GM21576 (cell line): ENCODE results near the gene CWC22.
A peak's percentile ranks its signal among the peaks of the same experiment; 100 is the strongest.
"Not testable (repeated sequence)": the region's sequence is repeated elsewhere in the genome, so short reads cannot be mapped to it uniquely, and the experiment has no call there.

Experiments
- ATAC-seq: cut with Tn5 transposase; IDR thresholded peaks from one replicate; pipeline ENCODE4 v1.9.1; 2021; ENCODE audit warnings: mild to moderate bottlenecking, moderate library complexity; ENCODE audit not compliant: unreplicated experiment

Gene CWC22

DNA sequence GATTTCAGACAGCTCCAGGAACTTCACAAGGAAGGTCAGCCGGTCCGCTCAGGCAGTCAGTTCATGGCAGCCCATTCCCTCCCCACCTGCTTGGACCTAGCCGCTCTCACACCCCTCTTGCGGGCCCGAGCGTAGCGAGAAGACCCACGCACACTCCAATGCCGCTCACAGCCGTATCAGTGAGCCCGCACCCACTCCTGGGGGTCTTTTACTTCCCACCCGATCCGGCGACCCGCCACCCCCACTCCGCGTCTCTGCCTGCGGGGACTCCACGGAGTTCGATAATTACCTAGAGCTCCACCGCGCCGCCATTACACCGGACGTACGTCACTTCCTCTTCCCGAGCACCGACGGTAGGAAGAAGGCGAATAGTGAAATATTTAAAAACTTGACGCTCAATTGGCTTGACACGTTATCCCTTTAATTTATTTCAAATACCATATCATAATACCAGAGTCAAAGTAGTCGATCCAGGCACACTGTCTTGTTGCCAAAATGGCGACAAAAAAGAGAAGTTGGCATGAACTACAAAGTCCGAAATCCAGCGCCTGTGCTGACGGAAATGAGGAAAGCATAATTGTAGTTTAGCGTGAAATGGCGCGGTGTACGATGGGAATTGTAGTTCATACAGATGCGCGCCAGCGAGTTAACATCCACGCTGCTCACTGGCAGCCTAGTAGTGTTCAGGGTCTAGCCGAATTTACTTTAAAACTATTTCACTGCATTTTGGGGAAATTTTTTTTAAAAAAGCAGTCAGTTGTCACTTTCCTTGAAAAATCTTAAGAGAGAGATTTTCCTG lies at the start of gene CWC22:
CWC22 (minus strand) TSS at position 517 of the 799 bp plus-strand sequence. CDS start 13,956 bp downstream, outside the sequence.
- ATAC-seq, result peak; percentile 99

- ATAC-seq, result no peak
Observed at GRCh38 chr2:180056367-180057118, 49.4 kb upstream of the CWC22 start.

DNA sequence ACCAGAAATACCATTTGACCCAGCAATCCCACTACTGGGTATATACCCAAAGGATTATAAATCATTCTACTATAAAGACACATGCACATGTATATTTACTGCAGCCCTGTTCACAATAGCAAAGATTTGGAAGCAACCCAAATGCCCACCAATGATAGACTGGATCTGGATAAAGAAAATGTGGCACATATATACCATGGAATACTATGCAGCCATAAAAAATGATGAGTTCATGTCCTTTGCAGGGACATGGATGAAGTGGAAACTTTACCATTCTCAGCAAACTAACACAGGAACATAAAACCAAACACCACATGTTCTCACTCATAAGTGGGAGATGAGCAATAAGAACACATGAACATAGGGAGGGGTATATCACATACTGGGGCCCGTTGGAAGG lies 47.5 kb upstream of the CWC22 start:
- ATAC-seq, result not testable (repeated sequence)

DNA sequence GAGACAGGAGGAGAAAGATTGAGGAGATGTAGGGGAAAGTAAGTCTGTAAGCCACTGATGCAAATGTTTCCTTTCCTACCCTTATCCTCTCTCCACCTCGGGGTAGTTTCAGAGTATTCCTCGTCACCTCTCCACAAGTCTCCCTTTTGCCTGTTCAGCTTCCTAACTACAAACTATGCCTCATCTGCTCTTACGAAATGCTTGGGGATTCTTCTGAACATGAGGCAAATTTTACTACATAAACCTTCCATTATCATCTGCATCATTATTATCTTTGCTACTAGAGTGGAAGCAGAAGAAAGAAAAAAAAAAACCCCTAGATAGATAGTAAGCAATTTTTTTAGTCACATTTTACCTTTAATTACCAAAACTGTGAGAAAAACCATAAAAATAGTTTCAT lies 43.1 kb upstream of the CWC22 start:
- ATAC-seq, result no peak

- ATAC-seq, result no peak
Observed at GRCh38 chr2:180048251-180048650, 41.2 kb upstream of the CWC22 start.

GRCh38 chr2:180046776-180047175 lies 39.7 kb upstream of the CWC22 start:
- ATAC-seq, result no peak

DNA sequence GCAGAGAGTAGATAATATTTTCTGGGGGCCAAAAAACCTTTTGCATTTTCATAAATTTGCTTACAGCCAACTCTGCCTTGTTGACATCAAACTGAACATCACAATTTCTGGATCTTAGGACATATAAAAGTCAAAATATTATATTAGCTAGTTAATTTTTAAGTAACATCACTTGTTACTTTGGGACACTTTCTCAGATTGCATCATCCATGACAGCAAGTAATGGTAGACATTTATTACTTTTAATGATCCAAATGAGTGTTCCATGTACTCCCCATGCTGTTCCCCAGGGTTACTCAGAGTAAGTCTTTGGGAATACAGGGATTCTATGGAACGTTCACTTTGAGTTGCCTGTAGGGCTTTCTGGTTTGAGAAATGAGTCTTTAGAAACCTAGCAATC lies 39.1 kb upstream of the CWC22 start:
- no peak for ATAC-seq

GRCh38 chr2:180040146-180040925 lies 33.2 kb upstream of the CWC22 start:
- no peak for ATAC-seq

DNA sequence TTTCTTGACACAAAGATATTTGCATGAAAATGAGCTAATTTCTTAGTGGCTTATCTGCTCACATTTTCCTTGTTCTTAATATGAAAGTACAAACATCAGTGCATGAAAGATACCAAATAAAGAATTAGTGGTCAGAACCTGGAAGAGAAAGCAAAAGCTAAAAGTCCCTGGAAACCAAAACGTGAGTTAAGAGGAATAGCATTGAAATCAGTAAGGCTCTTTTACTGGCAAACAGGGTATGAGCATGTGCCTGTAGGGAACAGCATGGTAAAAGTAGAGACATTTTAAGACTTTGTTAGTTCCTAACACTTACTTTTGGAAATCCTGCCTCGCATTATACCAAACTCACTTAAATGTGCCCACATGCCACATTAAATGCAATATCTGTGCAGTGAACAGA lies 31.9 kb upstream of the CWC22 start:
- no peak for ATAC-seq

GRCh38 chr2:180033993-180034894 lies 27.1 kb upstream of the CWC22 start:
- ATAC-seq, result no peak

GRCh38 chr2:180029575-180029974 lies 22.5 kb upstream of the CWC22 start:
- no peak for ATAC-seq

- no peak for ATAC-seq
Observed at GRCh38 chr2:180021850-180022249, 14.8 kb upstream of the CWC22 start.

GRCh38 chr2:180017784-180018183 lies 10.7 kb upstream of the CWC22 start:
- no peak for ATAC-seq

DNA sequence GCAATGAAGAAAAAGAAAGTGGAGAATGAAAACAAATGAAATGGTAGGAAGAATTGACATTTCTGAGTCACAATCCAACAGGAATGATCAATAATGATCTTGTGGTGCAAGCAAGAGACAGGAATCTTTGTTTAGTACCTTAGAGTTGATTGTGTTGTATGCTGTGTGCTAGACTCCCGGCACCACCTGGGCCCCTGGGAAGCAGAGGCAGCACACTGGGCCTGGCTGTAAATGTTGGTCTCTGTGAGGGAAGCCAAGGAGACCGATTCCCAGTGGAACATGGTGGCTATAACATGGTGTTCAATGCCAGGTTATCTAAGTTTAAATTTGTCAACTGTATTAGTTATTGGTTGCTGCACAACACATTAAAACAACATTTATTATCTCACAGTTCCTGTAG lies 9.8 kb upstream of the CWC22 start:
- no peak for ATAC-seq

DNA sequence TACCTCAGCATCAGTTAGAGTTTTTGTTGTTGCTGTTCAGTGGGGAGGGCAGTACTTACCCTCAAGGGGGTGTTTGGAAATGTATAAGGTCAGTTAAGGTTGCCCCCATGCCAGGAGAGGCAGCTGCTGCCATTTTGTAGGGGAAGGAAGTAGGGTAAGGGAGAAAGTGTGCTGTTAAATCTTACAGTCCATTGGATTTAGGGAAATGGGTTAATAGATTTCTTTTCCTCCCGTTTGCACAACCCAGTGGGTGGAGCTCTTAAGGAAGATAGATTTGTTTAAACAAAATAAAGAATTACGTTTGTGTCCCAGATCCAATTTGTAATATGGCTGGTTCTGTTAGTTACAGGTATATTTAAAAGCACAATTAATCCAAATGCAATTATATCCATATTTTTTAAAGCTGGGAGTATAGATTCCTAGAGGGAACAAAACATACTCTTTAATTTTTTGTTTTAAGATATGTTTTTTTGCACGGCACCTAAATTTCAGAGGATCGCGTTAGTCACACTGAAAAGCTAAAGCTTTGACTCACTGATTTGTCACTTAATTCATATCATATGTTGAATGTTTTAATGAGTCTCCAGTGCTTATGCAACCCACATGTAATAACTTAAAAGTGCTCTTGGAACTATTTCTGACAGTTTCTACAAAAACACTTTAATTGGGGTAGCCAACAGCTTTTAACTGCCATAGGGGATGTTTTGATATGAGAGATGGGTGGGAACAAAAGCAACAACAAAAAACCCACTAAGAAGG lies 9.0 kb upstream of the CWC22 start:
- ATAC-seq, result no peak

DNA sequence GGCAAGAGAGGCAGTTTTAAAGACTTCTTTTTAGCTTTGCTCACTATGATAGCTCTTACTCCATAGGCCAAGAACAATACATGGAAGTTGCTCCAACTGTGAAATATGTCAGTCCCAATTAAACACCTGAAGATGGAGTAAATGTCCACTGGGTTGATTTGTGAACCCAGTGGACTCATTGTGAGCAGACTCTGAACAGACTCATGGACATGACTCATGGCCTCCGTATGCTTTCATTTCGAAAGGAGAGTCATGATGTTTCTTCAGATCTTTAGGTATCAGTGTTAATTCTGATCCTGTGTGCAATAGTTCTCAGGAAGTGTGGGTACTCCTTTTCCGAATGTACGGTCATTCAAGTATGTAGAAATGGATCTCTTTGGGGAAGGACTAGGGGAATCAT lies 5.4 kb upstream of the CWC22 start:
- no peak for ATAC-seq

GRCh38 chr2:180010701-180011100 lies 3.6 kb upstream of the CWC22 start:
- ATAC-seq, result no peak

GRCh38 chr2:180006231-180006630 lies 866 bp downstream of the CWC22 start:
- no peak for ATAC-seq

GRCh38 chr2:180005465-180005864 lies 1.6 kb downstream of the CWC22 start:
- ATAC-seq, result not testable (repeated sequence)

DNA sequence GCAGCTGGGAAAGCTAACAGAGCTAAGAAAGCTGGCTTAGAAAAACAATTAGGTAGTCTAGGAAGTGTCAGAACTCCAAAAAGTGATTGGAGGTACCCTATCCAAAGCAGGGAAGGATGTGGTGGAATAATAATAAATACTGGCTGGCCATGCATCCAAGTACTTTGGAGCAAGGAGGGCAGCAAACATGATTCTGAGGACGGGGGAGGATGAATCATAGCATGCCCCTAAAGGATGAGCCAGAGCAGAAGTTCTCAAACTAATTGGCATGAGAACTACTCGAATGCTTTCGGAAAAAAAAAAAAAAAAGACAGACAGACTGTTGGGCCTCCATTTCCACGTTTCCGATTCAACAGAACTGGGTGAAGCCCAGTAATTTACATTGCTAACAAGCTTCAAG lies 2.4 kb downstream of the CWC22 start:
- no peak for ATAC-seq
